WTC11 (cell line): Measurements from ENCODE around the gene FHIT.

ENCODE experiments used
- CREM ChIP-seq: sonication (generic); formaldehyde crosslinking; IDR thresholded peaks from 2 replicates; pipeline ENCODE4 v1.8.1; 2022; ENCODE audit warnings: mild to moderate bottlenecking, missing genetic modification reagents, moderate library complexity
- FOXP1 ChIP-seq: sonication (generic); formaldehyde crosslinking; IDR thresholded peaks from 2 replicates; pipeline ENCODE4 v1.8.0; 2022; ENCODE audit warnings: missing genetic modification reagents, mild to moderate bottlenecking, moderate library complexity, borderline replicate concordance
- IRF2 ChIP-seq: sonication (generic); formaldehyde crosslinking; IDR thresholded peaks from 2 replicates; pipeline ENCODE4 v1.8.0; 2022; ENCODE audit warnings: low read depth, missing genetic modification reagents, borderline replicate concordance
- JUN ChIP-seq: sonication (generic); formaldehyde crosslinking; IDR thresholded peaks from 2 replicates; pipeline ENCODE4 v1.8.0; 2023; ENCODE audit warnings: mild to moderate bottlenecking, missing genetic modification reagents
- NFATC4 ChIP-seq: fragments of 250-450 bp; sonication (Bioruptor Pico); IDR thresholded peaks from 2 replicates; pipeline ENCODE4 v1.9.0; 2021; ENCODE audit warnings: mild to moderate bottlenecking
- SP1 ChIP-seq: sonication (generic); formaldehyde crosslinking; conservative IDR thresholded peaks from 2 replicates; pipeline ENCODE4 v1.8.1; 2022; ENCODE audit warnings: missing genetic modification reagents
- TEAD4 ChIP-seq: sonication (generic); formaldehyde crosslinking; IDR thresholded peaks from 2 replicates; pipeline ENCODE4 v1.8.0; 2022; ENCODE audit warnings: mild to moderate bottlenecking, missing genetic modification reagents
- ZNF121 ChIP-seq: sonication (generic); formaldehyde crosslinking; IDR thresholded peaks from 2 replicates; pipeline ENCODE4 v1.8.0; 2023; ENCODE audit warnings: missing genetic modification reagents
- ZNF138 ChIP-seq: sonication (generic); formaldehyde crosslinking; conservative IDR thresholded peaks from 2 replicates; pipeline ENCODE4 v1.8.1; 2022; ENCODE audit warnings: mild to moderate bottlenecking, moderate library complexity, missing genetic modification reagents
- TF ChIP-seq, protein P1 (sequence below): fragments of 200-600 bp; IDR thresholded peaks from 2 replicates; pipeline ENCODE4 v1.8.0; 2022; ENCODE audit warnings: antibody characterized with exemption

DNA sequence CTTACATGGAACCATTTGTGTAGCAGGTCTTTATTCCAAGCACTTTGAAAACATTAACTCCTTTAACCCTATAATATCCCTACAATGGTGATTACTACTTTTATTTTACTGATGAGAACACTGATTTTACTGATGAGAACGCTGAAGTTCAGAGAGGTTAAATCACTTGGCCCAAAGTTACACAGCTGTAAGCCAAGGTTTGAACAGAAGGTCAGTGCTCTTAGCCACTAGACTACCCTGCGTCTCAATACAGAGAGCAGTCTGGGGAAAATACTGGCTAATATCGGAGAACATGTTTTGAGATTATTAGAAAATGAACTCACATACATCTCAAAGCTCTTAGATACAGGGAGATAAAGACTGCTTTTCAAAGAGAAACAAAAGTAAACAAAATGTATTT, 827.2 kb downstream of the FHIT start:
- TF ChIP-seq, protein P1, sequence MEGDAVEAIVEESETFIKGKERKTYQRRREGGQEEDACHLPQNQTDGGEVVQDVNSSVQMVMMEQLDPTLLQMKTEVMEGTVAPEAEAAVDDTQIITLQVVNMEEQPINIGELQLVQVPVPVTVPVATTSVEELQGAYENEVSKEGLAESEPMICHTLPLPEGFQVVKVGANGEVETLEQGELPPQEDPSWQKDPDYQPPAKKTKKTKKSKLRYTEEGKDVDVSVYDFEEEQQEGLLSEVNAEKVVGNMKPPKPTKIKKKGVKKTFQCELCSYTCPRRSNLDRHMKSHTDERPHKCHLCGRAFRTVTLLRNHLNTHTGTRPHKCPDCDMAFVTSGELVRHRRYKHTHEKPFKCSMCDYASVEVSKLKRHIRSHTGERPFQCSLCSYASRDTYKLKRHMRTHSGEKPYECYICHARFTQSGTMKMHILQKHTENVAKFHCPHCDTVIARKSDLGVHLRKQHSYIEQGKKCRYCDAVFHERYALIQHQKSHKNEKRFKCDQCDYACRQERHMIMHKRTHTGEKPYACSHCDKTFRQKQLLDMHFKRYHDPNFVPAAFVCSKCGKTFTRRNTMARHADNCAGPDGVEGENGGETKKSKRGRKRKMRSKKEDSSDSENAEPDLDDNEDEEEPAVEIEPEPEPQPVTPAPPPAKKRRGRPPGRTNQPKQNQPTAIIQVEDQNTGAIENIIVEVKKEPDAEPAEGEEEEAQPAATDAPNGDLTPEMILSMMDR, result no peak
- TF ChIP-seq FOXP1, result no peak
- TF ChIP-seq NFATC4 (CRISPR knock-in tag), result no peak
- TF ChIP-seq IRF2 (CRISPR knock-in tag), result no peak
- TF ChIP-seq ZNF138 (CRISPR knock-in tag), result no peak
- TF ChIP-seq SP1 (CRISPR knock-in tag), result no peak
- no peak for TF ChIP-seq TEAD4 (CRISPR knock-in tag)
- TF ChIP-seq ZNF121 (CRISPR knock-in tag), result no peak
- no peak for TF ChIP-seq CREM (CRISPR knock-in tag)
- no peak for TF ChIP-seq JUN (CRISPR knock-in tag)
